Superior temporal gyrus (tissue), 1 donor: ENCODE results near the gene HOXA6.

ENCODE experiments used
- DNase-seq: peaks from one replicate; pipeline ENCODE4 v3.0.0-alpha.2; 2016; ENCODE audit errors: extremely low spot score

HOXA6 gene

GRCh38 chr7:27122077-27122910 is 25.3 kb downstream of the HOXA6 start:
- no peak for DNase-seq

- DNase-seq: no peak
Measured at GRCh38 chr7:27121684-27122076, 25.9 kb downstream of the HOXA6 start.

GRCh38 chr7:27119412-27119911 is 28.1 kb downstream of the HOXA6 start:
- DNase-seq: no peak

GRCh38 chr7:27118580-27118979 is 29.0 kb downstream of the HOXA6 start:
- DNase-seq: no peak

- DNase-seq: no peak
Measured at GRCh38 chr7:27117887-27118491, 29.6 kb downstream of the HOXA6 start.

GRCh38 chr7:27116962-27117886 is 30.4 kb downstream of the HOXA6 start:
- no peak for DNase-seq

GRCh38 chr7:27116031-27116961 is 31.3 kb downstream of the HOXA6 start:
- DNase-seq: no peak

GRCh38 chr7:27115221-27116026 is 32.1 kb downstream of the HOXA6 start:
- DNase-seq: no peak

- DNase-seq: no peak
Measured at GRCh38 chr7:27114881-27115220, 32.7 kb downstream of the HOXA6 start.

GRCh38 chr7:27113991-27114769 is 33.4 kb downstream of the HOXA6 start:
- DNase-seq: no peak

- DNase-seq: no peak
Measured at GRCh38 chr7:27112955-27113949, 34.3 kb downstream of the HOXA6 start.

- no peak for DNase-seq
Measured at GRCh38 chr7:27112361-27112760, 35.2 kb downstream of the HOXA6 start.

- no peak for DNase-seq
Measured at GRCh38 chr7:27111751-27112277, 35.8 kb downstream of the HOXA6 start.

GRCh38 chr7:27111042-27111750 is 36.4 kb downstream of the HOXA6 start:
- DNase-seq: no peak

GRCh38 chr7:27110186-27111031 is 37.2 kb downstream of the HOXA6 start:
- DNase-seq: no peak

GRCh38 chr7:27109466-27110185 is 37.9 kb downstream of the HOXA6 start:
- no peak for DNase-seq
